ENCODE results near the gene COTL1. TPM values are rescaled to one million over a fixed set of nuclear protein-coding genes. Genes with fewer than 3 reads are reported as not detected.
A peak's percentile ranks its signal among the peaks of the same experiment; 100 is the strongest.
"Not testable (repeated sequence)": the region's sequence is repeated elsewhere in the genome, so short reads cannot be mapped to it uniquely, and the experiment has no call there.

COTL1 gene
- total RNA-seq, 1 experiment from 2014 or later, result 24.8 TPM

DNA sequence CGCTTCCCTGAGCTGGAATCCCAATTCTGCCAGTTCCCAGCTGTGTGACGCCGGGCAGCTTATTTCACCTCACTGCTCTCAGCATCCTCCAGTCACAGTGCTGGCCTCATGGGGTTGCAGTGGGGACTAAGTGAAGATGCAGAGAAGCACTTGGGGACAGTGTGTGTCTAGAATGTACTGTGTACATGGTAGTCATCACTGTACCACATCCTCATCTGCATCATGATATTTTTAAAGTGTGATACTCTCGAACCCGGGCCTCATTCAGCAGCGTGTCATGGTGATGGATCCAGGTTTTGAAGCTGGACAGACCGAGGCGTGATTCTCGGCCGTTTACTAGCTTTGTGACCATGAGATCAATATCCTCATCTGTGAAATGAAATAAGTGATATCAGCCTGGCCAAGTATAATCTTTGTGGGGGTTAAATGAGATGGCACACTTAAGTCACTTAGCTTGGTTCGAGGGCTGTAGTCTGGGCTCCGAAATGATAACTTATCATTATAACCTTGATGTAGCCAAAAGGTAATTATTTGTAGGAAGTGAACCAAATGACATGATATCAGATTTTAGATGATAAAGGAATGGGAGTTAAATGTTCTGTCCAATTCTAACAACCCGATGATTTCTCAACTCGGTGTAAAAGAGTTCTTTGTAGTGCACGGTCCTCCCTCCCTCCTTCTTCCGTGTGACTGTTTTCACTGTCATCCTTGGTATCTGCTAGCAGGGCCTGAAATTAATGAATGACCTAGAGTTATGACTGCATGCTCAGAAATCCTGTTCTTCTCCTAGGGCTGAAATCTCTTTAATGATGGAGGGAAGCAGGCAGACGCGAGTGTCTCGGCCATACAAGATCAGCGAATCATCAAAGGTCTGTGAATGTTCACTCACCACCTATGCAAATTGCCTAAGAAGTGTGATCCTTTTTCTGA is 32.4 kb upstream of the COTL1 start:
- no peaks in the 10 kb centered on the region for H3K36me3 ChIP-seq
- H3K4me3 ChIP-seq, result no peak overlapping the region
- H3K4me1 ChIP-seq, result no peaks in the 10 kb centered on the region; the same call in 1 of the 2 replicates
- DNase-seq, result no peak
- H3K27ac ChIP-seq, result no peak overlapping the region
- H3K27me3 ChIP-seq, result no peaks in the 10 kb centered on the region
- H3K9me3 ChIP-seq (replicated peaks), result no peaks in the 10 kb centered on the region

GRCh38 chr16:84649511-84649861 is 31.6 kb upstream of the COTL1 start:
- Histone ChIP-seq H3K27me3 (no peaks in the 10 kb centered on the region), H3K9me3 (replicated peaks) (no peaks in the 10 kb centered on the region), H3K36me3 (no peaks in the 10 kb centered on the region), H3K4me3 (no peak overlapping the region), H3K4me1 (no peaks in the 10 kb centered on the region; the same call in 1 of the 2 replicates), H3K27ac (no peak overlapping the region)
- DNase-seq, result no peak

DNA sequence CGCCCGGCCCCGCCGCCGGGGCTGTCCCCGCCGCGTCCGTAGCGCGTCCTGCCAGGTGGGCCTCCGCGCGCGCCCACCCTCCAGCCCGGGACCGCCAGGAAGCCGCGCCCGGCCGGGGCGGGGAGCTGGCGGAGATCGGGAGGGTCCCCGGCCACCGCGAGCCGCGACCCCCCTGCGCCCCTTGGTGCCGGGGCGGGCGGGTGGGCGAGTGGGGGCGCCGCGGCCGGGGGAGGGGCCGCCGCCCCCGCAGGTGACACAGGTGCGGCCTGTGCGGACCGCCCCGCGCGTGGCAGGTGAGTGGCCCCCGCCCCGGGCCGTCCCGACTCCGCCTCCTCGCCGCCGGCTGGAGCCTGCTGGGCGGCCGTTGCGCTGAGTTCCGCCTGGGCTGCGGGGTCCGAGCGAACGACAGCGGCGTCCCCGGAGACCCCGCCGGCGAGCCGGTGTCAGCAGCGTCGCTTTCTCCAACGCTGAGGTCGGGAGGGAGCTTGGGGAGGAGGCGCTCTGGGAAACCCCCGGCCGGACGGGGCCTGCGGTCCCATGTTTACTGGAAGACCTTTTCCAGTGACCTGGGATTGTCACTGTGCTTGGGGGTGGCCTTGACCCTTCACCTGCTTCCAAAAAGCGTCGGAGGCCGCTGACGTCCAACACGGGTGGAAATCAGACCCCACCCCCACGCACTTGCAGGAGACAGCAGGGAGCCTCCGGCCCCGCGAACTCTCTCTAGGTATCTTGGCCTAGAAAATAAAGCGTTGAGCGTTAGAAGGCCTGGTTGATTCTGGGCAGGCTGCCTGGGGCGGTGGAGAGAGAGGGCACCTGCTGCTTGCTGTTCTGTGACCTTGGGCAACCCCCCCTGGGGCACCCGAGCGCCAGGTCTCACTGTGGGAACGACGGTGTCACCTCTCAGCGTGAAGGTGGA is 31.0 kb upstream of the COTL1 start:
- Histone ChIP-seq H3K36me3 (no peaks in the 10 kb centered on the region), H3K4me1 (peaks cover under 1% of the 10 kb centered on the region), H3K27ac (no peak overlapping the region), H3K27me3 (no peaks in the 10 kb centered on the region), H3K4me3 (peak overlapping the region; percentile 64), H3K9me3 (replicated peaks) (no peaks in the 10 kb centered on the region)
- DNase-seq, result no peak

- peaks cover 5% of the 10 kb centered on the region for H3K4me1 ChIP-seq
- no peaks in the 10 kb centered on the region for H3K27me3 ChIP-seq
- no peaks in the 10 kb centered on the region for H3K9me3 ChIP-seq (replicated peaks)
- peak in 1 of 2 experiments; percentile 35 for DNase-seq
- no peak within 1 kb of the TSS for H3K27ac ChIP-seq
- no peaks in the 10 kb centered on the region for H3K36me3 ChIP-seq
- peak within 1 kb of the TSS; percentile 64 for H3K4me3 ChIP-seq
Observed at GRCh38 chr16:84647828-84648594, 30.1 kb upstream of the COTL1 start, which contains the start of gene KLHL36. Gene KLHL36 (plus strand): TSS chr16:84648511. CDS start chr16:84650868, 2,357 bp downstream.

DNA sequence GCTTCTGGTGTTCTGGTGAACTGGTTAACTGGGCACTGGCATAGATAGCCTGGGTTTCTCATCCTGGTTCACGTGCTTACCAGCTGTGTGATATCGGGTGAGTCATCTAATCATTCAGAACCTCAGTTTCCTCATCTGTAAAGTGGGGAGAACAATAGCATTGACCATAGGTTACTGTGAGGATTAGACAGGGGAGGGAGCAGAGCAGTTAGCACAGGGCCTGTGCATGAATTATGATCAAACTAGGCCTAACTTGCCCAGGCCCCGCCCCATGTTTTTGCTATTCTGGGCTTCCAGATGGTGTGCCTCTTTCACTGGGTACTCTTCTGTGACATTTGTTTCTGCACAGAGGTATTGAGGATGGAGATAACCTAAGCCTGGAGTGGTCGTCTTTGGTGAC is 25.8 kb upstream of the COTL1 start:
- H3K36me3 ChIP-seq, result no peaks in the 10 kb centered on the region
- H3K4me3 ChIP-seq, result no peak overlapping the region
- no peak for DNase-seq
- H3K4me1 ChIP-seq, result peaks cover 28% of the 10 kb centered on the region
- H3K27ac ChIP-seq, result peak overlapping the region; percentile 60
- H3K27me3 ChIP-seq, result no peaks in the 10 kb centered on the region
- no peaks in the 10 kb centered on the region for H3K9me3 ChIP-seq (replicated peaks)

DNA sequence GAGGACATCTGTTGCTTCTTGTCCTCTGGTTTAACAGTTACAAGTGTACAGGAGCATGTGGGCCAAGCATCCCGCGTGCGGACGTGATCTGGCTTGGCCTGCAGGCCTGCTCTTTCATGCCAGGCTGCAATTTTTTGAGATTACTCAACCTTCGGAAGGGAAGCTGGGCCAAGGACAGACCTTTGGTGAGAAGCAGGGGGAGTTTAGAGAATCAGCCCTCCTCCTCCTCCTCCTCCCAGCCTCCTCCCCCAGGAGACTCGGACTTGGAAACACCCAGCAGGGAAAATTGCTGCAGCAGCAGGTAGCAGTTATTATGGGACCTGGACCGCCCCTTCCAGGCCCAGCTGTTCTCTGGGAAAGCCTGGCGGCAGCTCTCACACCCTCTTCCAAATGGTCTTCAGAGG is 25.3 kb upstream of the COTL1 start:
- H3K27ac ChIP-seq, result peak overlapping the region; percentile 60
- peak overlapping the region; percentile 34 for H3K4me3 ChIP-seq
- peak; percentile 66 to 75 for DNase-seq

GRCh38 chr16:84641643-84642358 is 23.9 kb upstream of the COTL1 start:
- H3K9me3 ChIP-seq (replicated peaks), result no peaks in the 10 kb centered on the region
- peak overlapping the region; percentile 35; the same call in 1 of the 2 replicates for H3K27ac ChIP-seq
- peaks cover 32% of the 10 kb centered on the region for H3K4me1 ChIP-seq
- H3K27me3 ChIP-seq, result no peaks in the 10 kb centered on the region
- H3K4me3 ChIP-seq, result no peak overlapping the region; the same call in 1 of the 2 replicates
- H3K36me3 ChIP-seq, result no peaks in the 10 kb centered on the region
- DNase-seq, result peak in 1 of 2 experiments; percentile 7

More for the DNA sequence above, 25.3 kb upstream of the COTL1 start:
- peaks cover 28% of the 10 kb centered on the region for H3K4me1 ChIP-seq
- H3K36me3 ChIP-seq, result no peaks in the 10 kb centered on the region
- no peaks in the 10 kb centered on the region for H3K9me3 ChIP-seq (replicated peaks)
- H3K27me3 ChIP-seq, result no peaks in the 10 kb centered on the region

DNA sequence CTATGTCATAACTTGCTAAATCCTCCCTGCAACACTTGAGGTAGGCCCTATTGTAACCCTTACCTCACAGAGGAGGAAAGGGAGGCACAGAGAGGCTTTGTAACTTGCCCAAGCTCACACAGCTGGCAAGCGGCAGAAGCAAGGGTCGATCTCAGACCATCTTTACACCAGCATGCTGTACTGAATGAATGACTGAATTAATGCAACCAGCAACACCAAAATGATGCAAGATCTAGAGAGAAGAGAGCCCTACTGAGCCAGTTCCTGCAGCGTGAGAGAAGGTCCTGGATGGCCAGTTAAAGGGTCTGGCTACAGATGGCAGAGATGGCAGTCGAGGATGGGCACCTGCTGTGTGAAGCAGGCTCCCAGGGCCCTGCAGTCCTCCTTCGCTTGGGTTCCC is 22.3 kb upstream of the COTL1 start:
- Histone ChIP-seq H3K27ac (no peak overlapping the region), H3K36me3 (no peaks in the 10 kb centered on the region), H3K4me3 (no peak overlapping the region), H3K9me3 (replicated peaks) (no peaks in the 10 kb centered on the region), H3K27me3 (no peaks in the 10 kb centered on the region), H3K4me1 (peaks cover 32% of the 10 kb centered on the region)
- DNase-seq, result no peak

- no peak overlapping the region for H3K27ac ChIP-seq
- H3K27me3 ChIP-seq, result no peaks in the 10 kb centered on the region
- DNase-seq, result no peak
- H3K36me3 ChIP-seq, result no peaks in the 10 kb centered on the region
- no peak overlapping the region for H3K4me3 ChIP-seq
- H3K9me3 ChIP-seq (replicated peaks), result no peaks in the 10 kb centered on the region
- H3K4me1 ChIP-seq, result peaks cover 27% of the 10 kb centered on the region
Observed at GRCh38 chr16:84638231-84638806, 20.4 kb upstream of the COTL1 start.

DNA sequence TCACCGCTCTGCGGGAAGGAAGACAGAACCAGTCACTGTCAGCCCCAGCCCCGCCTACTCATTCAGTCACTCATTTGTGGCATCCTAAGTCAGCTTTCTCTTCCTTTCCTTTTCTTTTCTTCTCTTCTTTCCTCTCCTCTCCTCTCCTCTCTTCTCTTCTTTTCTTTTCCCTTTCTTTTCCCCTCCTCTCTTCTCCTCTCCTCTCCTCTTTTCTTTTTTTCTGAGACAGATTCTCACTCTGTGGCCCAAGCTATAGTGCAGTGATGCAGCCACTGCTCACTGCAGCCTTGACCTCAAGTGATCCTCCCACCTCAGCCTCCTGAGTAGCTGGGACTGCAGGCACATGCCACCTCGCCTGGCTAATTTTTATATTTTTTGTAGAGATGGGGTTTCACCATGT is 19.8 kb upstream of the COTL1 start:
- Histone ChIP-seq H3K36me3 (no peaks in the 10 kb centered on the region), H3K4me1 (peaks cover 25% of the 10 kb centered on the region), H3K4me3 (no peak overlapping the region), H3K9me3 (replicated peaks) (no peaks in the 10 kb centered on the region), H3K27me3 (no peaks in the 10 kb centered on the region), H3K27ac (peak overlapping the region; percentile 50)
- no peak for DNase-seq

DNA sequence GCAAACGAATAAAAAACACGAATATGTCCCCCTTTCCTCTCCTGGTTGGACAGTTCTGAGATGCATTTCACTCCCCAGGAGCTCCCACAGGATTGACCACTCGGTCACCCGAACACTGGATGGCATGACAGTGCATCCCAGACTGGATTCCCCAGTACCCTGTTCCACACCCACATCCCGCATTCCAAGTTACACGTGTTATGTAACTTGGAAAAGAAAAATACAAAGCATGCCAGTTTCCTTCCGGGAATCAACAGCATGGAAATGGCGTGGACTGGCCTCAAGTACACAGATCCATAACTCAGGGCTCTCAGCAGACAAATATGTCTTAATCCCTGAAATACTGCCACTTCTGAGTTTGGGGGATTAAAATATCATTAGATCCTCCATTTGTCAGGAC is 17.8 kb upstream of the COTL1 start:
- no peak overlapping the region for H3K27ac ChIP-seq
- no peaks in the 10 kb centered on the region for H3K36me3 ChIP-seq
- H3K4me3 ChIP-seq, result no peak overlapping the region
- H3K4me1 ChIP-seq, result peaks cover 5% of the 10 kb centered on the region
- H3K27me3 ChIP-seq, result no peaks in the 10 kb centered on the region
- DNase-seq, result no peak
- no peaks in the 10 kb centered on the region for H3K9me3 ChIP-seq (replicated peaks)

- H3K27ac ChIP-seq, result no peak overlapping the region
- peaks cover 5% of the 10 kb centered on the region for H3K4me1 ChIP-seq
Observed at GRCh38 chr16:84633622-84634021, 15.7 kb upstream of the COTL1 start.

DNA sequence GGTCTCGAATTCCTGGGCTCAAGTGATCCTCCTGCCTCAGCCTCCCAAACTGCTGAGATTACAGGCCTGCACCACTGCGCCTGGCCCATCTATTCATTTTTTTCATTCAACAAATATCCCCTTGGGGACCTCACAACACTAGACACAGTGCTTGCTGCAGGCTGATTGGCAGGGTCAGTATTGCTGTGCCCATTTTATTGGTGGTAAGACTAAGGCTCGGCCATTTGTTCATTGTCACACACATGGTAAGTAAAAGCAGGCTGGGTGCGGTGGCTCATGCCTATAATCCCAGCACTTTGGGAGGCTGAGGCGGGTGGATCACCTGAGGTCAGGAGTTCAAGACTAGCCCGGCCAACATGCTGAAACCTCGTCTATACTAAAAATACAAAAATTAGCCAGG is 15.0 kb upstream of the COTL1 start:
- H3K27me3 ChIP-seq; H3K36me3 ChIP-seq; H3K4me3 ChIP-seq; H3K27ac ChIP-seq; H3K9me3 ChIP-seq (replicated peaks); H3K4me1 ChIP-seq; DNase-seq: not testable (repeated sequence)

More at GRCh38 chr16:84633622-84634021, 15.7 kb upstream of the COTL1 start:
- H3K9me3 ChIP-seq (replicated peaks), result no peaks in the 10 kb centered on the region
- H3K4me3 ChIP-seq, result no peak overlapping the region
- H3K36me3 ChIP-seq, result no peaks in the 10 kb centered on the region
- no peak for DNase-seq
- H3K27me3 ChIP-seq, result no peaks in the 10 kb centered on the region
